IMR-90 (cell line): Measurements from ENCODE around the gene DMXL1. TPM values are rescaled to one million over a fixed set of nuclear protein-coding genes. Genes with fewer than 3 reads are reported as not detected.

Source experiments
- ATAC-seq: fragments of 200-7000 bp; cut with Tn5 transposase; 2 replicates; pipeline ENCODE4 v1.9.1; 2020; ENCODE audit warnings: low read depth, mild to moderate bottlenecking, moderate library complexity
- BruUV-seq: library from RNA; stranded (reverse); fragments of 400-500 nt; replicated peaks from 2 replicates; lab custom pipeline; 2021; lab: Mats Ljungman, UMichigan
- CTCF ChIA-PET: fragments of 300-600 bp; formaldehyde crosslinking; extraction: SDS; loops from one replicate; lab custom pipeline; 2021; ENCODE audit warnings: antibody characterized with exemption; lab: Yijun Ruan, JAX
- POLR2A ChIA-PET: fragments of 300-600 bp; sonication (Branson Sonifier 250); formaldehyde crosslinking; loops from one replicate; lab custom pipeline; 2022; ENCODE audit warnings: antibody characterized with exemption; ENCODE audit not compliant: unreplicated experiment; lab: Charles Lee
- DNase-seq: peaks from one replicate; pipeline ENCODE4 v3.0.0; 2013
- H2AFZ ChIP-seq: replicated peaks from 2 replicates; pipeline ENCODE3; 2013; ENCODE audit warnings: low read length, mild to moderate bottlenecking; ENCODE audit not compliant: poor library complexity
- H2AK5ac ChIP-seq: 2 replicates; pipeline ENCODE4 v1.6.1; 2013; ENCODE audit warnings: low read depth, low read length, inconsistent platforms
- H2AK9ac ChIP-seq: replicated peaks from 2 replicates; pipeline ENCODE3; 2013; ENCODE audit warnings: mild to moderate bottlenecking, low read depth, low read length, moderate library complexity; ENCODE audit not compliant: poor library complexity
- H2BK120ac ChIP-seq: 2 replicates; pipeline ENCODE4 v1.6.1; 2013; ENCODE audit warnings: low read depth, low read length, inconsistent platforms
- H2BK15ac ChIP-seq: 3 replicates; pipeline ENCODE4 v1.6.1; 2013; ENCODE audit warnings: low read depth, low read length, inconsistent platforms
- H2BK20ac ChIP-seq: 2 replicates; pipeline ENCODE4 v1.6.1; 2013; ENCODE audit warnings: low read depth, mild to moderate bottlenecking, inconsistent platforms, low read length, moderate library complexity
- H2BK5ac ChIP-seq: 2 replicates; pipeline ENCODE4 v1.6.1; 2013; ENCODE audit warnings: mild to moderate bottlenecking, low read depth, low read length, inconsistent platforms; ENCODE audit not compliant: poor library complexity, severe bottlenecking
- H3K14ac ChIP-seq: replicated peaks from 2 replicates; pipeline ENCODE4 v1.6.1; 2013; ENCODE audit warnings: low read depth, low read length, inconsistent platforms
- H3K18ac ChIP-seq: 2 replicates; pipeline ENCODE4 v1.6.1; 2013; ENCODE audit warnings: low read depth, low read length, control low read depth
- H3K23ac ChIP-seq: 2 replicates; pipeline ENCODE4 v1.6.1; 2013; ENCODE audit warnings: low read depth, low read length, inconsistent platforms
- H3K27ac ChIP-seq: 2 replicates; pipeline ENCODE4 v1.5.1; 2013; ENCODE audit warnings: mild to moderate bottlenecking, control low read depth, low read length; ENCODE audit not compliant: insufficient read depth
- H3K27me3 ChIP-seq: 2 replicates; pipeline ENCODE4 v1.6.1; 2013; ENCODE audit warnings: low read length; ENCODE audit not compliant: control insufficient read depth, insufficient read depth
- H3K36me3 ChIP-seq: 2 replicates; pipeline ENCODE4 v1.6.1; 2013; ENCODE audit warnings: low read length, mixed read lengths; ENCODE audit not compliant: control insufficient read depth, insufficient read depth
- H3K4ac ChIP-seq: 2 replicates; pipeline ENCODE4 v1.6.1; 2013; ENCODE audit warnings: low read depth, low read length, inconsistent platforms
- H3K4me1 ChIP-seq: 2 replicates; pipeline ENCODE4 v1.6.1; 2013; ENCODE audit warnings: low read length, mixed read lengths; ENCODE audit not compliant: control insufficient read depth, insufficient read depth
- H3K4me2 ChIP-seq: 2 replicates; pipeline ENCODE4 v1.6.1; 2013; ENCODE audit warnings: low read depth, mild to moderate bottlenecking, control low read depth, low read length, moderate library complexity
- H3K4me3 ChIP-seq: 2 replicates; pipeline ENCODE4 v1.5.1; 2013; ENCODE audit warnings: low read depth, mild to moderate bottlenecking, control low read depth, low read length, moderate library complexity; ENCODE audit not compliant: insufficient read depth
- H3K56ac ChIP-seq: 2 replicates; pipeline ENCODE4 v1.6.1; 2013; ENCODE audit warnings: low read length, inconsistent platforms; ENCODE audit not compliant: insufficient read depth; ENCODE audit errors: extremely low read depth
- H3K79me1 ChIP-seq, 2 experiments: 2 replicates each; pipeline ENCODE4 v1.6.1; 2013; ENCODE audit warnings: low read length in 2 of 2, inconsistent platforms in 1 of 2, low read depth in 1 of 2
- H3K9ac ChIP-seq: 2 replicates; pipeline ENCODE4 v1.6.1; 2013; ENCODE audit warnings: low read depth, low read length, control low read depth
- H3K9me1 ChIP-seq: 2 replicates; pipeline ENCODE4 v1.6.1; 2013; ENCODE audit warnings: low read length, inconsistent platforms; ENCODE audit not compliant: insufficient read depth
- H3K9me3 ChIP-seq: 2 replicates; pipeline ENCODE4 v1.6.1; 2013; ENCODE audit warnings: low read length; ENCODE audit not compliant: control insufficient read depth, insufficient read depth
- H4K20me1 ChIP-seq: 2 replicates; pipeline ENCODE4 v1.6.1; 2013; ENCODE audit warnings: low read length, inconsistent platforms; ENCODE audit not compliant: insufficient read depth
- H4K5ac ChIP-seq: 2 replicates; pipeline ENCODE4 v1.6.1; 2013; ENCODE audit warnings: mild to moderate bottlenecking, low read depth, low read length, control low read depth
- H4K8ac ChIP-seq, 2 experiments: 2 replicates each; pipeline ENCODE4 v1.6.1; 2013; ENCODE audit warnings: low read depth in 2 of 2, low read length in 2 of 2, control low read depth in 1 of 2, inconsistent platforms in 1 of 2
- H4K91ac ChIP-seq: 2 replicates; pipeline ENCODE4 v1.6.1; 2013; ENCODE audit warnings: low read depth, low read length, inconsistent platforms; ENCODE audit not compliant: insufficient read depth
- BHLHE40 ChIP-seq: fragments of 150-350 bp; IDR thresholded peaks from 2 replicates; pipeline ENCODE4 v1.6.1; 2016; ENCODE audit warnings: mild to moderate bottlenecking, low read depth, low read length
- CEBPB ChIP-seq: IDR thresholded peaks from 2 replicates; pipeline ENCODE4 v1.6.1; 2012; ENCODE audit warnings: low read depth, low read length, improper control_type of control experiment
- MAZ ChIP-seq: IDR thresholded peaks from 2 replicates; pipeline ENCODE4 v1.6.1; 2012; ENCODE audit warnings: low read depth, mild to moderate bottlenecking, low read length, improper control_type of control experiment, moderate library complexity, borderline replicate concordance
- MXI1 ChIP-seq: IDR thresholded peaks from 2 replicates; pipeline ENCODE4 v1.6.1; 2012; ENCODE audit warnings: low read depth, mild to moderate bottlenecking, low read length, moderate library complexity, borderline replicate concordance
- NFE2L2 ChIP-seq: fragments of 150-350 bp; IDR thresholded peaks from 2 replicates; pipeline ENCODE4 v1.6.1; 2016; ENCODE audit warnings: low read depth, mild to moderate bottlenecking, low read length
- POLR2A ChIP-seq: IDR thresholded peaks from 2 replicates; pipeline ENCODE4 v1.6.1; 2012; ENCODE audit warnings: mild to moderate bottlenecking, low read depth, low read length
- RCOR1 ChIP-seq: IDR thresholded peaks from 2 replicates; pipeline ENCODE4 v1.6.1; 2012; ENCODE audit warnings: mild to moderate bottlenecking, low read length, improper control_type of control experiment; ENCODE audit not compliant: insufficient replicate concordance
- RFX5 ChIP-seq: IDR thresholded peaks from 2 replicates; pipeline ENCODE4 v1.8.0; 2012; ENCODE audit warnings: low read depth, mild to moderate bottlenecking, low read length, moderate library complexity
- SMC3 ChIP-seq: fragments of 150-350 bp; IDR thresholded peaks from 2 replicates; pipeline ENCODE4 v1.6.1; 2016; ENCODE audit warnings: low read depth, mild to moderate bottlenecking, antibody characterized with exemption, low read length, moderate library complexity
- WGBS, 2 experiments: methylation state at CpG; one replicate each; pipeline versions ENCODE4 v1.1.5 to v1.1.7; 2013; ENCODE audit warnings: missing lambda C conversion rate in 2 of 2; ENCODE audit not compliant: insufficient read length in 1 of 2; ENCODE audit errors: extremely low coverage in 2 of 2; 5-methylcytosine and 5-hydroxymethylcytosine counted together
- dilution Hi-C: fragments of 300-500 bp; cut with HindIII; formaldehyde crosslinking; loops from one replicate; pipeline ENCODE4 v1.14.3; 2018; ENCODE audit warnings: low sequenced_read_pairs; ENCODE audit not compliant: unreplicated experiment
- in situ Hi-C: fragments of 300-500 bp; cut with MboI; formaldehyde crosslinking; loops from 3 replicates; pipeline ENCODE4 v1.14.3; 2019; ENCODE audit warnings: low sequenced_read_pairs, inconsistent platforms, mixed read lengths
- intact Hi-C: fragments of 100-400 bp; cut with micrococcal nuclease; formaldehyde crosslinking; loops from 2 replicates; pipeline ENCODE4 v1.10.0; 2022
- polyA plus RNA-seq, 3 experiments: library from polyadenylated mRNA; depleted of rRNA; stranded (reverse); fragments of >200 nt; gene quantifications; 2 replicates each; pipeline ENCODE4 v1.2.3, GENCODE V29; 2012; ENCODE audit warnings: low replicate concordance in 1 of 3
- total RNA-seq: library from RNA; depleted of rRNA; stranded (reverse); fragments of >200 nt; gene quantifications from 2 replicates; pipeline ENCODE4 v1.2.3, GENCODE V29; 2012
- TF ChIP-seq, protein P1 (sequence below): conservative IDR thresholded peaks from 2 replicates; pipeline ENCODE4 v1.5.1; 2012; ENCODE audit warnings: mild to moderate bottlenecking, low read depth, low read length, improper control_type of control experiment

DMXL1 gene
- total and polyA plus RNA-seq, 2 of the 4 experiments (the other 2 are of a cell fraction): 8.1 to 21.5 TPM

DNA sequence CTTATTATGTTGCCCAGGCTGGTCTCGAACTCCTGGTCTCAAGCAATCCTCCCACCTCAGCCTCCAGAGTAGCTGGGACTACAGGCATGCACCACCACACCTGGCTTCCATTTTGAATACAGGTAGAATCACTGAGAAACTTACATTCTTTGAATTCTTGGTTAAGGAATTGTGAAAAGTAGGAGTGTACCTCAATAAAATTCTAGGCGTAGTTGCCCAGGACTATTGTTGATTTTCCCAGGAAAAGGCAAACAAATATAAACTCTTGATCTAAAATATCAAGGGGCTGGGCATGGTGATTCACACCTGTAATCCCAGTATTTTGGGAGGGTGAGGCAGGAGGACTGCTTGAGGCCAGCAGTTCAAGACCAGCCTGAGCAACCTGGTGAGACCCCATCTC, 16.8 kb upstream of the DMXL1 start:
- no CpG with 5 or more reads among the region's 2 CpGs for WGBS, 2 experiments
- intact Hi-C loops: no loop called here
- Histone ChIP-seq H3K27me3 (no peaks in the 10 kb centered on the region), H3K23ac (no peak overlapping the region), H4K20me1 (no peaks in the 10 kb centered on the region), H3K4me2 (no peak overlapping the region), H3K4me1 (peaks cover 2% of the 10 kb centered on the region; the same call in 1 of the 2 replicates), H3K79me1 (no peaks in the 10 kb centered on the region), H3K9me1 (no peaks in the 10 kb centered on the region), H3K27ac (no peak overlapping the region), H3K9me3 (no peaks in the 10 kb centered on the region), H3K4me3 (no peak overlapping the region), H3K14ac (no peak overlapping the region), H4K91ac (no peak overlapping the region), H2BK5ac (no peak overlapping the region), H3K56ac (no peak overlapping the region), H4K8ac (no peak overlapping the region), H2AFZ (no peak overlapping the region), H4K5ac (no peak overlapping the region), H2BK15ac (no peak overlapping the region), H3K4ac (no peak overlapping the region), H2AK5ac (no peak overlapping the region), H2BK20ac (no peak overlapping the region), H2AK9ac (no peak overlapping the region), H2BK120ac (no peak overlapping the region), H3K18ac (no peak overlapping the region), H3K36me3 (no peaks in the 10 kb centered on the region), H3K9ac (no peak overlapping the region)
- ATAC-seq (no peak), DNase-seq (no peak)
- POLR2A ChIA-PET: no interaction called here
- no TSS peak for BruUV-seq
- in situ Hi-C loops: no loop called here
- CTCF ChIA-PET: no interaction called here
- TF ChIP-seq MXI1: no peak
- no peak for TF ChIP-seq SMC3
- no peak for TF ChIP-seq MAZ
- TF ChIP-seq CEBPB: no peak
- TF ChIP-seq, protein P1, sequence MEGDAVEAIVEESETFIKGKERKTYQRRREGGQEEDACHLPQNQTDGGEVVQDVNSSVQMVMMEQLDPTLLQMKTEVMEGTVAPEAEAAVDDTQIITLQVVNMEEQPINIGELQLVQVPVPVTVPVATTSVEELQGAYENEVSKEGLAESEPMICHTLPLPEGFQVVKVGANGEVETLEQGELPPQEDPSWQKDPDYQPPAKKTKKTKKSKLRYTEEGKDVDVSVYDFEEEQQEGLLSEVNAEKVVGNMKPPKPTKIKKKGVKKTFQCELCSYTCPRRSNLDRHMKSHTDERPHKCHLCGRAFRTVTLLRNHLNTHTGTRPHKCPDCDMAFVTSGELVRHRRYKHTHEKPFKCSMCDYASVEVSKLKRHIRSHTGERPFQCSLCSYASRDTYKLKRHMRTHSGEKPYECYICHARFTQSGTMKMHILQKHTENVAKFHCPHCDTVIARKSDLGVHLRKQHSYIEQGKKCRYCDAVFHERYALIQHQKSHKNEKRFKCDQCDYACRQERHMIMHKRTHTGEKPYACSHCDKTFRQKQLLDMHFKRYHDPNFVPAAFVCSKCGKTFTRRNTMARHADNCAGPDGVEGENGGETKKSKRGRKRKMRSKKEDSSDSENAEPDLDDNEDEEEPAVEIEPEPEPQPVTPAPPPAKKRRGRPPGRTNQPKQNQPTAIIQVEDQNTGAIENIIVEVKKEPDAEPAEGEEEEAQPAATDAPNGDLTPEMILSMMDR: no peak
- TF ChIP-seq RCOR1: no peak
- no peak for TF ChIP-seq POLR2A
- no peak for TF ChIP-seq RFX5
- no peak for TF ChIP-seq NFE2L2
- no peak for TF ChIP-seq BHLHE40
- dilution Hi-C loops: no loop called here
